Stimulated activated CD8-positive, alpha-beta memory T cell treated with anti-CD3 and anti-CD28 coated beads, Interleukin-4, amount 100 ng/mL, for 1 hour (primary cell): ENCODE measurements around the gene TAMM41.
"Not testable (repeated sequence)": the region's sequence is repeated elsewhere in the genome, so short reads cannot be mapped to it uniquely, and the experiment has no call there.

Experiments
- DNase-seq, 2 donors: peaks; one replicate each; pipeline ENCODE4 v3.0.0-alpha.2; 2020; ENCODE audit warnings: low read depth in 2 of 2, low spot score in 1 of 2

Gene TAMM41

GRCh38 chr3:11769704-11770476 is 76.8 kb downstream of the TAMM41 start:
- DNase-seq = no peak

DNA sequence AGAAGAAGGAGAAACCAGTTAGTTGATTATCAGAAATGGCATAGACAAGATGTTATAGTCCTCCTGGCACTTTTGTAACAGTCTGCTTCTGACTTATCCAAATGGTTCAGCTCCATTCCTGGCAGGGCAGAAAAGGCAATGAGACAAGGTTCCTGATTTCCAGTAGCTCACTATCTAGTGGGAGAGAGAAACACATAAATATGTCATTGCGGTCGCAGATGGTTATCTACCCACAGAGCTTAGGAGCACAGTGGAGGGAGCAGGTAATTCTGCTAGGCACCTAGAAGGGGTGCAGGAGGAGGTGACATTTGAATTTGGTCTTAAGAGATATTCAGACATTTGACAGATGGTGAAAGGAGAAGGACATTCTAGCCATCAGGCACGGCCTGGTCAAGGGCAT is 78.1 kb downstream of the TAMM41 start:
- DNase-seq = no peak

DNA sequence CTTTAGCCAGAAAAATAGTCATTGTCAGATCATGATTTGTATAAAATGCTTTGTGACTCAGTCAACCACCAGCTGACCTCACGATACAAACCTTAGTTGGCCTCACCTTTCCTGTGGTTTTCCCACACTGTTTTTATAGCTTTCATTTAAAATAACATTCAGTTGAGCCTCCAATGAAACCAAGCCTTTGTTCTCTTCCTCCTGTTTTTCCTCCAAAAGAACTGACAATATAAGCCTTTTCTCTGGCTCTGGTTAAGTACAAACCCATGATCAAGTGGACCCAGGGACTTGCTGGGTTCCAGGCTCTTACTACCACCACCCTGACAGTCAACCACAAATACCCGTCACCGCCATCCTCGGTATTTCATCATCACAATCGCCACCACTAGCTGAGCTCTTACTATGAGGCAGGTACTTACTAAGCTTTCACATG is 81.7 kb downstream of the TAMM41 start:
- no peak for DNase-seq

DNA sequence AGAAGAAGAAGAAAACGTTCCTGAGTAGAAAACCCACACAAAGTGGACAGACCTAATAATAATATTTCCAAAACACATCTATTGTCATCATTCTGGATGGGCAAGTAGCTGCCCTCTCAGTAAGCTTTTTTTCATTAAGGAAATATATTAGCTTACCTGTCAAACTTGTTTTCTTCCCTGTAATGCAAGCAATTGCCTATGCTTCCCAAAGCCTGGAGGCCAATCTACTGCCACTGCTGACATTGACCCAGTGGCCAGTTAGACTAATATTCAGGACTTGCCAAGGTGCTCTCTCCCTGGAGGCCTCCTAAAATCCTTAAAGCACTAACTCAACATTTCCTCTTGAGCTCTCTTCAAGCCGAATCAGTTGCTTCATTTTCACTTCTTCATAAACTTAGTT is 86.7 kb downstream of the TAMM41 start:
- no peak for DNase-seq

GRCh38 chr3:11757929-11758328 is 88.8 kb downstream of the TAMM41 start:
- DNase-seq = no peak

- no peak for DNase-seq
Measured at GRCh38 chr3:11757441-11757875, 89.2 kb downstream of the TAMM41 start.

- no peak for DNase-seq
Measured at GRCh38 chr3:11755276-11755675, 91.4 kb downstream of the TAMM41 start.

- not testable (repeated sequence) for DNase-seq
Measured at GRCh38 chr3:11752254-11752653, 94.4 kb downstream of the TAMM41 start.

DNA sequence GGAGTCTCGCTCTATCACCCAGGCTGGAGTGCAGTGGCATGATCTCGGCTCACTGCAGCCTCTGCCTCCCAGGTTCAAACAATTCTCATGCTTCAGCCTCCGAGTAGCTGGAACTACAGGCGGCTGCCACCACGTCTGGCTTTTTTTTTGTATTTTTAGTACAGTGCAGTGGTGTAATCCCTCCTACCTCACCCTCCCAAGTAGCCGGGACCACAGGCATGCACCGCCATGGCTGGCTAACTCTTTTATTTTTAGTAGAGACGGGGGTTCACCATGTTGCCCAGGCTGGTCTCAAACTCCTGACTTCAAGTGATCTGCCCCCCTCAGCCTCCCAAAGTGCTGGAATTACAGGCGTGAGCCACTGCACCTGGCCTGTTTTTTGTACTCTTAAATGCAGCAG is 98.4 kb downstream of the TAMM41 start:
- not testable (repeated sequence) for DNase-seq
